GM23338 (cell line): Measurements from ENCODE around the gene MRPL20. TPM values are rescaled to one million over a fixed set of nuclear protein-coding genes. Genes with fewer than 3 reads are reported as not detected.

Source experiments
- ATAC-seq: fragments of 200-7000 bp; cut with Tn5 transposase; 3 replicates; pipeline ENCODE4 v1.9.1; 2020
- DNase-seq: peaks from one replicate; pipeline ENCODE4 v3.0.0-alpha.2; 2015; ENCODE audit warnings: low spot score
- H2AFZ ChIP-seq: fragments of 200-600 bp; sonication (generic); 2 replicates; pipeline ENCODE4 v1.8.0; 2016; ENCODE audit warnings: antibody characterized with exemption, mild to moderate bottlenecking, moderate library complexity
- H3F3A ChIP-seq: fragments of 200-600 bp; sonication (generic); replicated peaks from 2 replicates; pipeline ENCODE4 v1.8.0; 2017; ENCODE audit warnings: antibody characterized with exemption, mixed run types, low read depth
- H3K27ac ChIP-seq: fragments of 200-600 bp; sonication (generic); 2 replicates; pipeline ENCODE4 v1.6.1; 2016; ENCODE audit warnings: low read depth
- H3K27me3 ChIP-seq: fragments of 200-600 bp; sonication (generic); 2 replicates; pipeline ENCODE4 v1.8.0; 2016; ENCODE audit warnings: mild to moderate bottlenecking, mixed run types, moderate library complexity; ENCODE audit not compliant: insufficient read depth
- H3K36me3 ChIP-seq: fragments of 200-600 bp; sonication (generic); 2 replicates; pipeline ENCODE4 v1.8.0; 2016; ENCODE audit warnings: mild to moderate bottlenecking; ENCODE audit not compliant: insufficient read depth
- H3K4me1 ChIP-seq: fragments of 200-600 bp; sonication (generic); 2 replicates; pipeline ENCODE4 v1.8.0; 2016; ENCODE audit warnings: mild to moderate bottlenecking, moderate library complexity; ENCODE audit not compliant: insufficient read depth
- H3K4me2 ChIP-seq: fragments of 200-600 bp; sonication (generic); 2 replicates; pipeline ENCODE4 v1.7.1; 2017; ENCODE audit warnings: mixed run types
- H3K4me3 ChIP-seq: fragments of 200-600 bp; sonication (generic); 2 replicates; pipeline ENCODE4 v1.6.1; 2016; ENCODE audit warnings: mixed run types
- H3K79me2 ChIP-seq: fragments of 200-600 bp; sonication (generic); replicated peaks from 2 replicates; pipeline ENCODE4 v1.8.0; 2017; ENCODE audit warnings: mild to moderate bottlenecking; ENCODE audit not compliant: insufficient read depth
- H3K9me2 ChIP-seq: fragments of 200-600 bp; sonication (generic); 2 replicates; pipeline ENCODE4 v1.8.0; 2017; ENCODE audit not compliant: insufficient read depth
- H4K20me1 ChIP-seq: fragments of 200-600 bp; sonication (generic); replicated peaks from 2 replicates; pipeline ENCODE4 v1.8.0; 2017; ENCODE audit warnings: mild to moderate bottlenecking; ENCODE audit not compliant: insufficient read depth
- H3K27ac Mint-ChIP-seq: 2 replicates; pipeline ENCODE4 v1.8.0; 2020; ENCODE audit warnings: inconsistent platforms, mild to moderate bottlenecking, moderate library complexity, mixed read lengths
- H3K27me3 Mint-ChIP-seq: 3 replicates; pipeline ENCODE4 v1.8.0; 2022; ENCODE audit warnings: low read depth, mild to moderate bottlenecking, moderate library complexity, mixed read lengths, inconsistent platforms; ENCODE audit not compliant: insufficient read depth, poor library complexity
- H3K36me3 Mint-ChIP-seq: 3 replicates; pipeline ENCODE4 v1.8.0; 2021; ENCODE audit warnings: low read depth, mild to moderate bottlenecking, inconsistent platforms, moderate library complexity, mixed read lengths
- H3K4me1 Mint-ChIP-seq: 3 replicates; pipeline ENCODE4 v1.8.0; 2020; ENCODE audit warnings: mild to moderate bottlenecking, inconsistent platforms, mixed read lengths
- H3K4me3 Mint-ChIP-seq: 3 replicates; pipeline ENCODE4 v1.8.0; 2021; ENCODE audit warnings: moderate library complexity, mild to moderate bottlenecking, inconsistent platforms, mixed read lengths
- H3K9me3 Mint-ChIP-seq: 3 replicates; pipeline ENCODE4 v1.8.0; 2020; ENCODE audit warnings: moderate library complexity, mild to moderate bottlenecking, inconsistent platforms, mixed read lengths
- CREB1 ChIP-seq: fragments of 250-450 bp; sonication (Bioruptor Pico); IDR thresholded peaks from 2 replicates; pipeline ENCODE4 v1.5.0; 2020; ENCODE audit warnings: low read depth, mild to moderate bottlenecking, moderate library complexity
- EZH2 ChIP-seq: fragments of 200-600 bp; sonication (generic); IDR thresholded peaks from one replicate; pipeline ENCODE4 v1.8.0; 2017; ENCODE audit warnings: antibody characterized with exemption, mild to moderate bottlenecking, low read depth; ENCODE audit not compliant: unreplicated experiment
- EZH2phosphoT487 ChIP-seq: fragments of 200-600 bp; sonication (generic); IDR thresholded peaks from one replicate; pipeline ENCODE4 v1.8.1; 2018; ENCODE audit warnings: antibody characterized with exemption; ENCODE audit not compliant: unreplicated experiment
- JUNB ChIP-seq: IDR thresholded peaks from one replicate; pipeline ENCODE4 v1.6.1; 2016; ENCODE audit warnings: antibody characterized with exemption; ENCODE audit not compliant: unreplicated experiment
- NANOG ChIP-seq: IDR thresholded peaks from 2 replicates; pipeline ENCODE4 v1.6.1; 2016; ENCODE audit warnings: antibody characterized with exemption, borderline replicate concordance
- POLR2AphosphoS5 ChIP-seq: IDR thresholded peaks from 2 replicates; pipeline ENCODE4 v1.6.1; 2016; ENCODE audit warnings: antibody characterized with exemption, low read depth
- STAT1 ChIP-seq: IDR thresholded peaks from one replicate; pipeline ENCODE4 v1.6.1; 2016; ENCODE audit warnings: antibody characterized with exemption; ENCODE audit not compliant: unreplicated experiment
- ZNF114 ChIP-seq: fragments of 250-450 bp; sonication (Bioruptor Pico); IDR thresholded peaks from 2 replicates; pipeline ENCODE4 v1.5.0; 2020; ENCODE audit warnings: mild to moderate bottlenecking, moderate library complexity
- ZNF331 ChIP-seq: fragments of 250-450 bp; sonication (Bioruptor Pico); IDR thresholded peaks from 2 replicates; pipeline ENCODE4 v1.5.0; 2020; ENCODE audit warnings: low read depth, mild to moderate bottlenecking, moderate library complexity
- polyA plus RNA-seq: library from polyadenylated mRNA; unstranded; fragments of >200 nt; fragmentation: Nextera tagmentation; extraction: Ambion mirVana; gene quantifications from 2 replicates; pipeline ENCODE4 v1.2.1, GENCODE V29; 2016
- total RNA-seq: library from RNA; depleted of rRNA; stranded (reverse); fragments of >200 nt; shearing (Covaris generic); gene quantifications from 2 replicates; pipeline ENCODE4 v1.2.3, GENCODE V29; 2014
- TF ChIP-seq, protein P1 (sequence below), 2 experiments: fragments of 200-600 bp in 1 of 2; sonication (generic) in 1 of 2; conservative IDR thresholded peaks; 2 replicates each; pipeline versions ENCODE4 v1.5.1 to v1.6.1; 2016 to 2017; ENCODE audit warnings: antibody characterized with exemption in 2 of 2, low read depth in 2 of 2, mild to moderate bottlenecking in 2 of 2, moderate library complexity in 1 of 2
- TF ChIP-seq, protein P2 (sequence below): fragments of 250-450 bp; sonication (Bioruptor Pico); IDR thresholded peaks from 2 replicates; pipeline ENCODE4 v1.5.0; 2020; ENCODE audit warnings: mild to moderate bottlenecking, moderate library complexity
- TF ChIP-seq, protein P3 (sequence below): IDR thresholded peaks from 2 replicates; pipeline ENCODE4 v1.6.1; 2016; ENCODE audit warnings: antibody characterized with exemption

Gene MRPL20
- total and polyA plus RNA-seq, 2 experiments from 2014 or later: 173 to 319 TPM

DNA sequence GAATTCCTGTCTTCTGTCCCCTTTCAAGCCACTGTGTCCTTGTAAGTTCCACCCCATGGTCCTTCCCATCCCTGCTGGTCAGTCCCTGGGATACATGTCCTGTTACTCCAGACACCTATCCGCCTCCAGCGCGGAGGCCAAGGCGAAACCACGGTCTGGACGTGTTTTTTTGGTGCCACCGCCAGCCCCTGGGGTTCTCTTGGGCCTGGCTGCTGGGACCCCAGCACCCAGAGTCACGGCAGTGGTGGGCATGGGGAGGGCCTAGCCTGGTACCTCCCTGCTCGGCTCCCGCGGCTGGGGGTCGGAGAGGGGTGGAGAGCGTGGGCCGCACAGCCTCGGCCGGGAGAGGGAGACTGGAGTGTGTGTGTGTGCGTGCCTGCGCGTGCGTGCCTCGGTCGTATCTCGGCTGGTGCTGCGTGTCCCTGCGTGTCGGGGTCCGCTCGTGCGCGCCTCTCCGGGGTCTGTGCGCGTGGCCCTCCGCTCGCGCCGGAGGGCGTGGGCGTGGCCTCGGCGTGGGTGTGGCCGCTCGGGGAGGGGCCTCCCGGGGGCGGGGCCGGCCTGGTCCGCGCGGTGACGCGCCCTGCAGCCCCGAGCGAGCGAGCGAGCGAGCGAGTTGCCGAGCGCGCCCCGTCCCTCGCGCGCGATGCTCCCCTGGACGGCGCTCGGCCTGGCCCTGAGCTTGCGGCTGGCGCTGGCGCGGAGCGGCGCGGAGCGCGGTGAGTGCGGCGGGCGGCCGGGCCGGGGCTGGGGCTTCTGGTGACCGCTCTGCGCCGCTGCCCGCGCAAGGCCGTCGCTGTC lies 28.2 kb upstream of the MRPL20 start, which contains the start of gene VWA1 (continued):
- TF ChIP-seq, protein P1, sequence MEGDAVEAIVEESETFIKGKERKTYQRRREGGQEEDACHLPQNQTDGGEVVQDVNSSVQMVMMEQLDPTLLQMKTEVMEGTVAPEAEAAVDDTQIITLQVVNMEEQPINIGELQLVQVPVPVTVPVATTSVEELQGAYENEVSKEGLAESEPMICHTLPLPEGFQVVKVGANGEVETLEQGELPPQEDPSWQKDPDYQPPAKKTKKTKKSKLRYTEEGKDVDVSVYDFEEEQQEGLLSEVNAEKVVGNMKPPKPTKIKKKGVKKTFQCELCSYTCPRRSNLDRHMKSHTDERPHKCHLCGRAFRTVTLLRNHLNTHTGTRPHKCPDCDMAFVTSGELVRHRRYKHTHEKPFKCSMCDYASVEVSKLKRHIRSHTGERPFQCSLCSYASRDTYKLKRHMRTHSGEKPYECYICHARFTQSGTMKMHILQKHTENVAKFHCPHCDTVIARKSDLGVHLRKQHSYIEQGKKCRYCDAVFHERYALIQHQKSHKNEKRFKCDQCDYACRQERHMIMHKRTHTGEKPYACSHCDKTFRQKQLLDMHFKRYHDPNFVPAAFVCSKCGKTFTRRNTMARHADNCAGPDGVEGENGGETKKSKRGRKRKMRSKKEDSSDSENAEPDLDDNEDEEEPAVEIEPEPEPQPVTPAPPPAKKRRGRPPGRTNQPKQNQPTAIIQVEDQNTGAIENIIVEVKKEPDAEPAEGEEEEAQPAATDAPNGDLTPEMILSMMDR (conservative IDR thresholded peaks at IDR 0.05; ENCODE audit: low read depth in 2 of 2): no peak
- peak; percentile 70 for TF ChIP-seq POLR2AphosphoS5

DNA sequence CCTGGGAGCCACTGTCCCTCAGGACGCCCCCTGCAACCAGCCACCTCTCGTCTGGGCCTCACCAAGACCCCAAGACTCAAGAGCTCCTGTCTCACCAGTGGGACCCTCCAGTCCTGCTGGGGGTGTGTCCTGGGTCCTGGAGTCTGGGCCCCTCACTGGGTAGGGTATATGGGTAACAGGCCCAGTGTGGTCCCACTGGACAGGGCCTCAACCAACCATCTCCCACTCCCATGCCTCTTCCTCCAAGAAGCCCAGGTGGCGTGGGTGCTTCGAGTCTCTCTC lies 27.7 kb upstream of the MRPL20 start:
- H3K4me1 ChIP-seq: peaks cover 39% of the 10 kb centered on the region
- H4K20me1 ChIP-seq: no peaks in the 10 kb centered on the region
- peaks cover 4% of the 10 kb centered on the region; the same call in 1 of the 3 replicates for H3K9me3 Mint-ChIP-seq
- H3K4me1 Mint-ChIP-seq: peaks cover 36% of the 10 kb centered on the region
- peaks cover 17% of the 10 kb centered on the region for H3K27me3 Mint-ChIP-seq
- H3K4me3 ChIP-seq: peak overlapping the region; percentile 68; the same call in 1 of the 2 replicates
- 0 out of 2 replicates have a peak, but pooled peaks cover 2% of the 10 kb centered on the region for H3K79me2 ChIP-seq
- H3K27me3 ChIP-seq: no peaks in the 10 kb centered on the region
- peak overlapping the region; percentile 88 for H3K4me2 ChIP-seq
- H2AFZ ChIP-seq: no peak overlapping the region
- no peak for ATAC-seq
- no peak for DNase-seq
- H3K27ac ChIP-seq: peak overlapping the region; percentile 63; the same call in 1 of the 2 replicates
- H3K36me3 ChIP-seq: no peaks in the 10 kb centered on the region
- no peaks in the 10 kb centered on the region for H3K36me3 Mint-ChIP-seq
- peaks cover 22% of the 10 kb centered on the region for H3F3A ChIP-seq
- peak overlapping the region; percentile 92 for H3K27ac Mint-ChIP-seq
- no peaks in the 10 kb centered on the region for H3K9me2 ChIP-seq
- peak overlapping the region; percentile 72 for H3K4me3 Mint-ChIP-seq
- TF ChIP-seq, protein P2, sequence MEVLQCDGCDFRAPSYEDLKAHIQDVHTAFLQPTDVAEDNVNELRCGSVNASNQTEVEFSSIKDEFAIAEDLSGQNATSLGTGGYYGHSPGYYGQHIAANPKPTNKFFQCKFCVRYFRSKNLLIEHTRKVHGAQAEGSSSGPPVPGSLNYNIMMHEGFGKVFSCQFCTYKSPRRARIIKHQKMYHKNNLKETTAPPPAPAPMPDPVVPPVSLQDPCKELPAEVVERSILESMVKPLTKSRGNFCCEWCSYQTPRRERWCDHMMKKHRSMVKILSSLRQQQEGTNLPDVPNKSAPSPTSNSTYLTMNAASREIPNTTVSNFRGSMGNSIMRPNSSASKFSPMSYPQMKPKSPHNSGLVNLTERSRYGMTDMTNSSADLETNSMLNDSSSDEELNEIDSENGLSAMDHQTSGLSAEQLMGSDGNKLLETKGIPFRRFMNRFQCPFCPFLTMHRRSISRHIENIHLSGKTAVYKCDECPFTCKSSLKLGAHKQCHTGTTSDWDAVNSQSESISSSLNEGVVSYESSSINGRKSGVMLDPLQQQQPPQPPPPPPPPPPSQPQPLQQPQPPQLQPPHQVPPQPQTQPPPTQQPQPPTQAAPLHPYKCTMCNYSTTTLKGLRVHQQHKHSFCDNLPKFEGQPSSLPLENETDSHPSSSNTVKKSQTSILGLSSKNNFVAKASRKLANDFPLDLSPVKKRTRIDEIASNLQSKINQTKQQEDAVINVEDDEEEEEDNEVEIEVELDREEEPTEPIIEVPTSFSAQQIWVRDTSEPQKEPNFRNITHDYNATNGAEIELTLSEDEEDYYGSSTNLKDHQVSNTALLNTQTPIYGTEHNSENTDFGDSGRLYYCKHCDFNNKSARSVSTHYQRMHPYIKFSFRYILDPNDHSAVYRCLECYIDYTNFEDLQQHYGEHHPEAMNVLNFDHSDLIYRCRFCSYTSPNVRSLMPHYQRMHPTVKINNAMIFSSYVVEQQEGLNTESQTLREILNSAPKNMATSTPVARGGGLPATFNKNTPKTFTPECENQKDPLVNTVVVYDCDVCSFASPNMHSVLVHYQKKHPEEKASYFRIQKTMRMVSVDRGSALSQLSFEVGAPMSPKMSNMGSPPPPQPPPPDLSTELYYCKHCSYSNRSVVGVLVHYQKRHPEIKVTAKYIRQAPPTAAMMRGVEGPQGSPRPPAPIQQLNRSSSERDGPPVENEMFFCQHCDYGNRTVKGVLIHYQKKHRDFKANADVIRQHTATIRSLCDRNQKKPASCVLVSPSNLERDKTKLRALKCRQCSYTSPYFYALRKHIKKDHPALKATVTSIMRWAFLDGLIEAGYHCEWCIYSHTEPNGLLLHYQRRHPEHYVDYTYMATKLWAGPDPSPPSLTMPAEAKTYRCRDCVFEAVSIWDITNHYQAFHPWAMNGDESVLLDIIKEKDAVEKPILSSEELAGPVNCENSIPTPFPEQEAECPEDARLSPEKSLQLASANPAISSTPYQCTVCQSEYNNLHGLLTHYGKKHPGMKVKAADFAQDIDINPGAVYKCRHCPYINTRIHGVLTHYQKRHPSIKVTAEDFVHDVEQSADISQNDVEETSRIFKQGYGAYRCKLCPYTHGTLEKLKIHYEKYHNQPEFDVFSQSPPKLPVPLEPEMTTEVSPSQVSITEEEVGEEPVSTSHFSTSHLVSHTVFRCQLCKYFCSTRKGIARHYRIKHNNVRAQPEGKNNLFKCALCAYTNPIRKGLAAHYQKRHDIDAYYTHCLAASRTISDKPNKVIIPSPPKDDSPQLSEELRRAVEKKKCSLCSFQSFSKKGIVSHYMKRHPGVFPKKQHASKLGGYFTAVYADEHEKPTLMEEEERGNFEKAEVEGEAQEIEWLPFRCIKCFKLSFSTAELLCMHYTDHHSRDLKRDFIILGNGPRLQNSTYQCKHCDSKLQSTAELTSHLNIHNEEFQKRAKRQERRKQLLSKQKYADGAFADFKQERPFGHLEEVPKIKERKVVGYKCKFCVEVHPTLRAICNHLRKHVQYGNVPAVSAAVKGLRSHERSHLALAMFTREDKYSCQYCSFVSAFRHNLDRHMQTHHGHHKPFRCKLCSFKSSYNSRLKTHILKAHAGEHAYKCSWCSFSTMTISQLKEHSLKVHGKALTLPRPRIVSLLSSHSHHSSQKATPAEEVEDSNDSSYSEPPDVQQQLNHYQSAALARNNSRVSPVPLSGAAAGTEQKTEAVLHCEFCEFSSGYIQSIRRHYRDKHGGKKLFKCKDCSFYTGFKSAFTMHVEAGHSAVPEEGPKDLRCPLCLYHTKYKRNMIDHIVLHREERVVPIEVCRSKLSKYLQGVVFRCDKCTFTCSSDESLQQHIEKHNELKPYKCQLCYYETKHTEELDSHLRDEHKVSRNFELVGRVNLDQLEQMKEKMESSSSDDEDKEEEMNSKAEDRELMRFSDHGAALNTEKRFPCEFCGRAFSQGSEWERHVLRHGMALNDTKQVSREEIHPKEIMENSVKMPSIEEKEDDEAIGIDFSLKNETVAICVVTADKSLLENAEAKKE (CRISPR knock-in tag): no peak
- TF ChIP-seq NANOG (no peak), CREB1 (CRISPR knock-in tag) (no peak), ZNF114 (CRISPR knock-in tag) (no peak), JUNB (no peak), EZH2phosphoT487 (no peak), STAT1 (no peak), POLR2AphosphoS5 (no peak), ZNF331 (CRISPR knock-in tag) (no peak), EZH2 (no peak)
- TF ChIP-seq, protein P1 (conservative IDR thresholded peaks at IDR 0.05; ENCODE audit: low read depth in 2 of 2): no peak
- TF ChIP-seq, protein P3, sequence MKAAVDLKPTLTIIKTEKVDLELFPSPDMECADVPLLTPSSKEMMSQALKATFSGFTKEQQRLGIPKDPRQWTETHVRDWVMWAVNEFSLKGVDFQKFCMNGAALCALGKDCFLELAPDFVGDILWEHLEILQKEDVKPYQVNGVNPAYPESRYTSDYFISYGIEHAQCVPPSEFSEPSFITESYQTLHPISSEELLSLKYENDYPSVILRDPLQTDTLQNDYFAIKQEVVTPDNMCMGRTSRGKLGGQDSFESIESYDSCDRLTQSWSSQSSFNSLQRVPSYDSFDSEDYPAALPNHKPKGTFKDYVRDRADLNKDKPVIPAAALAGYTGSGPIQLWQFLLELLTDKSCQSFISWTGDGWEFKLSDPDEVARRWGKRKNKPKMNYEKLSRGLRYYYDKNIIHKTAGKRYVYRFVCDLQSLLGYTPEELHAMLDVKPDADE: no peak
